Keratinocyte (primary cell): Measurements from ENCODE around the gene ZNF248. TPM values are rescaled to one million over a fixed set of nuclear protein-coding genes. Genes with fewer than 3 reads are reported as not detected.

Experiments used
- DNase-seq: peaks from one replicate; pipeline ENCODE4 v3.0.0-alpha.2; 2011; ENCODE audit warnings: low read depth, missing footprints, low spot score
- FAIRE-seq: peaks from 2 replicates; lab custom pipeline; 2011; peaks lifted over from hg19 to GRCh38; lab: Jason Lieb, UNC
- H2AFZ ChIP-seq: 2 replicates; pipeline ENCODE4 v1.6.0; 2012; ENCODE audit warnings: low read length, control low read depth, inconsistent platforms; ENCODE audit not compliant: control insufficient read depth
- H3K27ac ChIP-seq: 2 replicates; pipeline ENCODE4 v1.5.1; 2011; ENCODE audit warnings: low read length; ENCODE audit not compliant: control insufficient read depth, insufficient read depth
- H3K27me3 ChIP-seq: 3 replicates; pipeline ENCODE4 v1.6.0; 2011; ENCODE audit warnings: low read length; ENCODE audit not compliant: control insufficient read depth, insufficient read depth; ENCODE audit errors: extremely low read depth
- H3K36me3 ChIP-seq, 2 experiments: 2 replicates in 1 of 2; 3 replicates in 1 of 2; pipeline ENCODE4 v1.5.1; 2011; ENCODE audit warnings: low read length in 2 of 2, mild to moderate bottlenecking in 1 of 2; ENCODE audit not compliant: control insufficient read depth in 2 of 2, insufficient read depth in 2 of 2; ENCODE audit errors: extremely low read depth in 1 of 2
- H3K4me1 ChIP-seq: 3 replicates; pipeline ENCODE4 v1.5.1; 2011; ENCODE audit warnings: low read length; ENCODE audit not compliant: control insufficient read depth, insufficient read depth; ENCODE audit errors: extremely low read depth
- H3K4me2 ChIP-seq: 3 replicates; pipeline ENCODE4 v1.6.0; 2011; ENCODE audit warnings: low read depth, low read length; ENCODE audit not compliant: control insufficient read depth, insufficient read depth; ENCODE audit errors: extremely low read depth
- H3K4me3 ChIP-seq, 3 experiments: fragments of 200-600 bp in 1 of 3; sonication (generic) in 1 of 3; 2 replicates in 2 of 3; 3 replicates in 1 of 3; pipeline ENCODE4 v1.5.1; 2011 to 2016; ENCODE audit warnings: low read length in 3 of 3, mild to moderate bottlenecking in 3 of 3, control low read depth in 2 of 3, inconsistent platforms in 1 of 3, low read depth in 1 of 3, mixed read lengths in 1 of 3, mixed run types in 1 of 3, moderate library complexity in 1 of 3; ENCODE audit not compliant: control insufficient read depth in 2 of 3, insufficient read depth in 2 of 3; ENCODE audit errors: extremely low read depth in 1 of 3
- H3K79me2 ChIP-seq: 2 replicates; pipeline ENCODE4 v1.6.0; 2012; ENCODE audit warnings: low read length; ENCODE audit not compliant: control insufficient read depth, insufficient read depth
- H3K9ac ChIP-seq: 3 replicates; pipeline ENCODE4 v1.6.0; 2011; ENCODE audit warnings: low read length; ENCODE audit not compliant: control insufficient read depth, insufficient read depth; ENCODE audit errors: extremely low read depth
- H3K9me1 ChIP-seq: 3 replicates; pipeline ENCODE4 v1.6.0; 2011; ENCODE audit warnings: low read length; ENCODE audit not compliant: control insufficient read depth, insufficient read depth; ENCODE audit errors: extremely low read depth
- H3K9me3 ChIP-seq: 2 replicates; pipeline ENCODE4 v1.5.1; 2012; ENCODE audit warnings: low read depth, low read length; ENCODE audit not compliant: control insufficient read depth
- H4K20me1 ChIP-seq: 3 replicates; pipeline ENCODE4 v1.6.0; 2011; ENCODE audit warnings: low read length; ENCODE audit not compliant: control insufficient read depth, insufficient read depth; ENCODE audit errors: extremely low read depth
- CTCF ChIP-seq, 3 experiments: IDR thresholded peaks in 1 of 3; conservative IDR thresholded peaks in 1 of 3; optimal IDR thresholded peaks in 1 of 3; 2 replicates in 2 of 3; 3 replicates in 1 of 3; pipeline versions ENCODE3 to v1.5.1; 2011; ENCODE audit warnings: low read length in 3 of 3, mild to moderate bottlenecking in 3 of 3, moderate library complexity in 2 of 3, control low read depth in 1 of 3, inconsistent platforms in 1 of 3; ENCODE audit not compliant: insufficient read depth in 2 of 3; ENCODE audit errors: extremely low read depth in 1 of 3
- EZH2 ChIP-seq: IDR thresholded peaks from one replicate; pipeline ENCODE4 v1.6.1; 2012; ENCODE audit warnings: inconsistent platforms, mild to moderate bottlenecking, low read length, moderate library complexity
- dilution Hi-C: fragments of 300-500 bp; cut with MboI; formaldehyde crosslinking; loops from one replicate; pipeline ENCODE4 v1.7.0; 2020; ENCODE audit warnings: low sequenced_read_pairs; ENCODE audit not compliant: extremely low pct_ligation_motif_present
- polyA plus RNA-seq, 5 experiments: library from polyadenylated mRNA; depleted of rRNA in 3 of 5; stranded (reverse) in 3 of 5; stranded (forward) in 1 of 5; unstranded in 1 of 5; fragments of >200 nt; gene quantifications; 1 replicate in 1 of 5; 2 replicates in 3 of 5; 3 replicates in 1 of 5; pipeline versions ENCODE4 v1.2.1 to v1.2.3, GENCODE V29; 2011 to 2012; ENCODE audit warnings: missing spikeins in 2 of 5, low read depth in 1 of 5, low replicate concordance in 1 of 5

Gene ZNF248
- polyA plus RNA-seq, 1 donor (not counting 4 experiments of a cell fraction or from before 2014, with no cell fraction given) = 4.9 TPM

- no peaks in the 10 kb centered on the region for H3K36me3 ChIP-seq
- no peaks in the 10 kb centered on the region for H3K9me3 ChIP-seq
- DNase-seq (no peak), FAIRE-seq (no peak)
- H3K4me3 ChIP-seq = no peak overlapping the region
- no peaks in the 10 kb centered on the region for H4K20me1 ChIP-seq
- H2AFZ ChIP-seq = no peak overlapping the region
- H3K4me1 ChIP-seq = no peaks in the 10 kb centered on the region
- no peak for TF ChIP-seq EZH2
- TF ChIP-seq CTCF (optimal IDR thresholded peaks at IDR 0.05 in 1 of 3, IDR thresholded peaks at IDR 0.05 in 1 of 3, conservative IDR thresholded peaks at IDR 0.05 in 1 of 3; ENCODE audit: extremely low read depth in 1 of 3, insufficient read depth in 2 of 3, low read length in 3 of 3) = no peak
- no peak overlapping the region for H3K4me2 ChIP-seq
- no peaks in the 10 kb centered on the region for H3K79me2 ChIP-seq
- dilution Hi-C loops = no loop called here
- no peak overlapping the region for H3K27ac ChIP-seq
- H3K9me1 ChIP-seq = no peaks in the 10 kb centered on the region
- H3K9ac ChIP-seq = no peak overlapping the region
- no peaks in the 10 kb centered on the region for H3K27me3 ChIP-seq
These were observed 72.7 kb downstream of the ZNF248 start for GRCh38 chr10:37784678-37785077.

GRCh38 chr10:37780536-37780935, 76.9 kb downstream of the ZNF248 start:
- H3K4me2 ChIP-seq = no peak overlapping the region
- no peaks in the 10 kb centered on the region for H3K9me3 ChIP-seq
- H3K36me3 ChIP-seq = no peaks in the 10 kb centered on the region
- dilution Hi-C loops = no loop called here
- DNase-seq = no peak
- H3K9ac ChIP-seq = no peak overlapping the region
- no peak for TF ChIP-seq EZH2
- no peak for TF ChIP-seq CTCF (optimal IDR thresholded peaks at IDR 0.05 in 1 of 3, IDR thresholded peaks at IDR 0.05 in 1 of 3, conservative IDR thresholded peaks at IDR 0.05 in 1 of 3; ENCODE audit: extremely low read depth in 1 of 3, insufficient read depth in 2 of 3, low read length in 3 of 3)
- FAIRE-seq = no peak
- no peaks in the 10 kb centered on the region for H3K4me1 ChIP-seq
- H3K27ac ChIP-seq = no peak overlapping the region
- no peak overlapping the region for H3K4me3 ChIP-seq
- no peaks in the 10 kb centered on the region for H3K27me3 ChIP-seq
- H3K9me1 ChIP-seq = no peaks in the 10 kb centered on the region
- no peak overlapping the region for H2AFZ ChIP-seq
- H4K20me1 ChIP-seq = no peaks in the 10 kb centered on the region
- H3K79me2 ChIP-seq = no peaks in the 10 kb centered on the region
